ENCODE data around the gene ULK4. TPM values are rescaled to one million over a fixed set of nuclear protein-coding genes. Genes with fewer than 3 reads are reported as not detected.

ULK4 gene
- polyA plus RNA-seq, 1 of the 3 experiments (the other 2 are of a cell fraction): 6.2 TPM

- no peak for TF ChIP-seq IRF3 (IDR thresholded peaks at IDR 0.05; ENCODE audit: low read depth, low read length)
- peak; percentile 100 for TF ChIP-seq ELF1 (IDR thresholded peaks at IDR 0.05)
- no peak for TF ChIP-seq MEF2A (IDR thresholded peaks at IDR 0.05; ENCODE audit: borderline replicate concordance, low read depth)
- peak; percentile 60; the same call in 1 of the 2 replicates for TF ChIP-seq JUND (IDR thresholded peaks at IDR 0.05)
- peak; percentile 71 for TF ChIP-seq POLR2AphosphoS5 (IDR thresholded peaks at IDR 0.05; ENCODE audit: low read depth, low read length)
- TF ChIP-seq SMC3 (IDR thresholded peaks at IDR 0.05; ENCODE audit: low read depth, low read length): no peak
- TF ChIP-seq FOSL2 (IDR thresholded peaks at IDR 0.05; ENCODE audit: borderline replicate concordance, low read depth): no peak
- no peak for TF ChIP-seq GATA2 (CRISPR knock-in tag; IDR thresholded peaks at IDR 0.05)
- peak; percentile 6; the same call in 1 of the 2 replicates for TF ChIP-seq YY1 (IDR thresholded peaks at IDR 0.05; ENCODE audit: low read depth)
- TF ChIP-seq NRF1 (IDR thresholded peaks at IDR 0.05; ENCODE audit: low read depth, low read length): peak; percentile 54
- TF ChIP-seq EP300 (IDR thresholded peaks at IDR 0.05; ENCODE audit: borderline replicate concordance in 1 of 2, low read depth in 1 of 2, low read length in 1 of 2): peak; percentile 47 to 76; a peak in 2 of 4 replicates
- TF ChIP-seq RCOR1 (IDR thresholded peaks at IDR 0.05; ENCODE audit: low read length): peak; percentile 39; the same call in 1 of the 2 replicates
- no peak for TF ChIP-seq FOXJ3 (CRISPR knock-in tag; IDR thresholded peaks at IDR 0.05)
- TF ChIP-seq CHD2 (IDR thresholded peaks at IDR 0.05; ENCODE audit: low read length, partially characterized antibody): peak; percentile 69
- TF ChIP-seq TEAD4 (IDR thresholded peaks at IDR 0.05; ENCODE audit: borderline replicate concordance, insufficient read depth): no peak
- TF ChIP-seq FOXM1 (IDR thresholded peaks at IDR 0.05; ENCODE audit: low read depth): no peak
Observed at GRCh38 chr3:41961751-41962679, at the start of gene ULK4 (continued).

- H3K27me3 ChIP-seq (ENCODE audit: insufficient read depth): no peaks in the 10 kb centered on the region
- H3K4me1 ChIP-seq (ENCODE audit: control insufficient read depth in 1 of 2, insufficient read depth in 2 of 2, low read depth in 1 of 2, low read length in 1 of 2): peaks cover 2 to 11% of the 10 kb centered on the region in 2 experiments; a peak in 2 of 4 replicates
- H2AFZ ChIP-seq (ENCODE audit: low read depth): no peak overlapping the region
- no peak overlapping the region for H3K4me3 ChIP-seq (ENCODE audit: low read depth in 2 of 2, low read length in 1 of 2)
- no peak overlapping the region for H3K4me2 ChIP-seq
- H3K9me3 ChIP-seq: no peaks in the 10 kb centered on the region
- WGBS (ENCODE audit: low lambda C conversion rate): 57% methylated on average over 2 of the region's 2 CpGs
- no peak overlapping the region for H3K27ac ChIP-seq (ENCODE audit: low read depth in 2 of 2, low read length in 1 of 2)
- H4K20me1 ChIP-seq (ENCODE audit: insufficient read depth): no peaks in the 10 kb centered on the region
- peaks cover 17% of the 10 kb centered on the region for H3K79me2 ChIP-seq (ENCODE audit: insufficient read depth)
- ChIA-PET CTCF (interaction anchor here (0.8 to 1.8 kb wide), 2 partner anchors 81 to 89 kb away, joined by 3 to 9 read pairs; no protein-coding TSS in a partner anchor), POLR2A (no interaction called here)
- H3K36me3 ChIP-seq (replicated peaks in 1 of 2; ENCODE audit: control insufficient read depth in 1 of 2, insufficient read depth in 2 of 2, low read length in 1 of 2): no peaks in the 10 kb centered on the region
- H3K9ac ChIP-seq: no peak overlapping the region
- H3F3A ChIP-seq (replicated peaks; ENCODE audit: insufficient read depth): peaks cover 15% of the 10 kb centered on the region
- H3K9me2 ChIP-seq: no peaks in the 10 kb centered on the region
- no peak for DNase-seq
- TF ChIP-seq SIN3A (IDR thresholded peaks at IDR 0.05; ENCODE audit: borderline replicate concordance, low read depth, low read length) (no peak), FOSL2 (IDR thresholded peaks at IDR 0.05; ENCODE audit: borderline replicate concordance, low read depth) (no peak), CHD2 (IDR thresholded peaks at IDR 0.05; ENCODE audit: low read length, partially characterized antibody) (no peak), IRF3 (IDR thresholded peaks at IDR 0.05; ENCODE audit: low read depth, low read length) (no peak), GABPA (IDR thresholded peaks at IDR 0.05; ENCODE audit: low read depth) (no peak), RCOR1 (IDR thresholded peaks at IDR 0.05; ENCODE audit: low read length) (no peak), RAD21 (IDR thresholded peaks at IDR 0.05; ENCODE audit: low read length) (no peak), TEAD4 (IDR thresholded peaks at IDR 0.05; ENCODE audit: borderline replicate concordance, insufficient read depth) (no peak)
Observed at GRCh38 chr3:42010530-42010929, 48.6 kb upstream of the ULK4 start.
